Measurements from ENCODE around the gene PPP2R3A.

DNA sequence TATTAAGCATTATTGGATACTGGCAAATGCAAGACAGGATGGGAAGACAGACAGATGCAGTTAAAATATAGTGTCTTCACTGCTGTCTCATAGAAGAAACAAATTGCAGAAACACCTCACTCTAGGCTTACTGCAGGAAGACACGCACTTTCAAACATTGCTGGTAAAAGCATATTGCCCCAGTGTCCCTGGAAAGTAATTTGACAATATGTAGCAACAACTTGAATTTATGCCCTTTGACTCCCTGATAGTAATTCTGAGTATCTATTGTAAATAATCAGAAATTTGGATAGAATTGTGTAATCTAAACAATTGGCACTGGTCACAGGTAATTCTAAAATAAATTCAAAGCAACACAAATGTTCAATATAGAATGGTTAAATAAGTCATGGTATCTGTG, 168.6 kb downstream of the PPP2R3A start:
- TF ChIP-seq, protein P1, sequence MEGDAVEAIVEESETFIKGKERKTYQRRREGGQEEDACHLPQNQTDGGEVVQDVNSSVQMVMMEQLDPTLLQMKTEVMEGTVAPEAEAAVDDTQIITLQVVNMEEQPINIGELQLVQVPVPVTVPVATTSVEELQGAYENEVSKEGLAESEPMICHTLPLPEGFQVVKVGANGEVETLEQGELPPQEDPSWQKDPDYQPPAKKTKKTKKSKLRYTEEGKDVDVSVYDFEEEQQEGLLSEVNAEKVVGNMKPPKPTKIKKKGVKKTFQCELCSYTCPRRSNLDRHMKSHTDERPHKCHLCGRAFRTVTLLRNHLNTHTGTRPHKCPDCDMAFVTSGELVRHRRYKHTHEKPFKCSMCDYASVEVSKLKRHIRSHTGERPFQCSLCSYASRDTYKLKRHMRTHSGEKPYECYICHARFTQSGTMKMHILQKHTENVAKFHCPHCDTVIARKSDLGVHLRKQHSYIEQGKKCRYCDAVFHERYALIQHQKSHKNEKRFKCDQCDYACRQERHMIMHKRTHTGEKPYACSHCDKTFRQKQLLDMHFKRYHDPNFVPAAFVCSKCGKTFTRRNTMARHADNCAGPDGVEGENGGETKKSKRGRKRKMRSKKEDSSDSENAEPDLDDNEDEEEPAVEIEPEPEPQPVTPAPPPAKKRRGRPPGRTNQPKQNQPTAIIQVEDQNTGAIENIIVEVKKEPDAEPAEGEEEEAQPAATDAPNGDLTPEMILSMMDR (conservative IDR thresholded peaks at IDR 0.05; ENCODE audit: low read depth, low read length) = no peak
- TF ChIP-seq EZH2 (IDR thresholded peaks at IDR 0.05; ENCODE audit: borderline replicate concordance, low read depth, low read length, poor library complexity, severe bottlenecking) = no peak

Data from A673 (cell line).